GM21390 (cell line): ENCODE data around the gene TUBB1.
"Not testable (repeated sequence)": the region's sequence is repeated elsewhere in the genome, so short reads cannot be mapped to it uniquely, and the experiment has no call there.

Experiments
- ATAC-seq: cut with Tn5 transposase; IDR thresholded peaks from one replicate; pipeline ENCODE4 v1.9.1; 2021; ENCODE audit not compliant: unreplicated experiment

Gene TUBB1

GRCh38 chr20:59018817-59019216, 412 bp upstream of the TUBB1 start:
- no peak for ATAC-seq

- ATAC-seq, result no peak
These were observed 1.8 kb downstream of the TUBB1 start for GRCh38 chr20:59020938-59021551.

GRCh38 chr20:59022754-59023153, 3.5 kb downstream of the TUBB1 start:
- no peak for ATAC-seq

GRCh38 chr20:59023616-59024015, 4.4 kb downstream of the TUBB1 start:
- no peak for ATAC-seq

- no peak for ATAC-seq
These were observed 4.9 kb downstream of the TUBB1 start for GRCh38 chr20:59024111-59024530.

- no peak for ATAC-seq
These were observed 5.9 kb downstream of the TUBB1 start for GRCh38 chr20:59025086-59025485.

GRCh38 chr20:59025511-59025910, 6.3 kb downstream of the TUBB1 start:
- ATAC-seq, result no peak

GRCh38 chr20:59026904-59027740, 7.9 kb downstream of the TUBB1 start:
- no peak for ATAC-seq

GRCh38 chr20:59027741-59028320, 8.6 kb downstream of the TUBB1 start:
- no peak for ATAC-seq

GRCh38 chr20:59028812-59029211, 9.6 kb downstream of the TUBB1 start:
- no peak for ATAC-seq

GRCh38 chr20:59030911-59031563, 11.8 kb downstream of the TUBB1 start:
- ATAC-seq, result no peak

- ATAC-seq, result peak; percentile 2
These were observed 12.4 kb downstream of the TUBB1 start for GRCh38 chr20:59031564-59032022.

- ATAC-seq, result peak; percentile 95
These were observed 12.9 kb downstream of the TUBB1 start, which contains the start of gene ATP5F1E for GRCh38 chr20:59032023-59032712. Gene ATP5F1E (minus strand): TSS chr20:59032335. CDS start chr20:59032251, 84 bp downstream.

- ATAC-seq, result no peak
These were observed 13.5 kb downstream of the TUBB1 start for GRCh38 chr20:59032713-59033059.

GRCh38 chr20:59033093-59033492, 13.9 kb downstream of the TUBB1 start:
- no peak for ATAC-seq

- no peak for ATAC-seq
These were observed 14.5 kb downstream of the TUBB1 start for GRCh38 chr20:59033616-59034165.

GRCh38 chr20:59035381-59035780, 16.2 kb downstream of the TUBB1 start:
- ATAC-seq, result no peak

GRCh38 chr20:59037386-59037785, 18.2 kb downstream of the TUBB1 start:
- ATAC-seq, result no peak

- no peak for ATAC-seq
These were observed 20.0 kb downstream of the TUBB1 start for GRCh38 chr20:59039233-59039632.

- ATAC-seq, result no peak
These were observed 21.4 kb downstream of the TUBB1 start for GRCh38 chr20:59040667-59041066.

GRCh38 chr20:59041487-59041886, 22.3 kb downstream of the TUBB1 start:
- not testable (repeated sequence) for ATAC-seq
